ENCODE measurements around the gene MMEL1.
"Not testable (repeated sequence)": the region's sequence is repeated elsewhere in the genome, so short reads cannot be mapped to it uniquely, and the experiment has no call there.

The MMEL1 gene

GRCh38 chr1:2636733-2637132 is 3.9 kb upstream of the MMEL1 start:
- no peak overlapping the region for H3K27ac Mint-ChIP-seq
- peaks cover 6% of the 10 kb centered on the region for H3K9me3 Mint-ChIP-seq
- no peaks in the 10 kb centered on the region for H3K36me3 Mint-ChIP-seq
- H3K4me3 Mint-ChIP-seq: no peak overlapping the region
- peaks cover 15% of the 10 kb centered on the region for H3K4me1 Mint-ChIP-seq
- H3K27me3 Mint-ChIP-seq: peaks cover 19% of the 10 kb centered on the region
- ATAC-seq: no peak

GRCh38 chr1:2635361-2636010 is 2.7 kb upstream of the MMEL1 start:
- Mint-ChIP-seq H3K36me3 (no peaks in the 10 kb centered on the region), H3K27ac (no peak overlapping the region), H3K27me3 (peaks cover 26% of the 10 kb centered on the region), H3K9me3 (peaks cover 6% of the 10 kb centered on the region), H3K4me1 (peaks cover 15% of the 10 kb centered on the region), H3K4me3 (no peak overlapping the region)
- no peak for ATAC-seq

DNA sequence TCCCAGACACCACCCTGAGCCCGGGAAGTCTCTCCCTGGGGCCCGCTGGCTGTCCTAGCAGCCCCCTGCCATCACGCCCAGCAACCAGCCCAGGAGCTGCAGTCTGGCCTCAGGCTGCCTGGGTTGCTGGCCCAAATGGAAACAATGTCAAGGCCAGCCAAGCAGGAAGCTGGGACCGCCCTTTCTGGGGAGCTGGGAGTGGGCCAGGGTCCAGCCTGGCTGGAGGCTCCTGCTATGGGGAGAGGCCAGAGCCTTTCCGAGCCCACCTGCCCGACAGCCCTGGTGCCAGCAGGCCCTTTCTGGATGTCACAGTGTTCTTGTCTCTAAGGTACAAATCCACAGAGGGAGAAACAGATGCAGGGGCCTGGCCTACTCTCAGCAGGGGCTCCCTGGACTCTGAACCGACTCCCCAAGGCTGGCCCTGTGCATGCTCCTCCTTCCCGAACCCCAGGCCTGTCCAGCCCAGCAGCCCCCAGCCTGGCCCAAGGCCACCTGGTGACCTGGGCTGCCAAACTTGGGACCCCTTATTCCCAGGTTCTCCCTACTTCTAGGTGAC is 1.2 kb upstream of the MMEL1 start:
- Mint-ChIP-seq H3K4me3 (no peak overlapping the region), H3K27me3 (peaks cover 34% of the 10 kb centered on the region), H3K36me3 (no peaks in the 10 kb centered on the region)

GRCh38 chr1:2633366-2633935 is 635 bp upstream of the MMEL1 start:
- H3K4me3 Mint-ChIP-seq: no peak overlapping the region
- H3K36me3 Mint-ChIP-seq: no peaks in the 10 kb centered on the region
- no peak for ATAC-seq
- H3K4me1 Mint-ChIP-seq: no peaks in the 10 kb centered on the region
- H3K27ac Mint-ChIP-seq: no peak overlapping the region
- H3K9me3 Mint-ChIP-seq: peaks cover 6% of the 10 kb centered on the region
- peaks cover 36% of the 10 kb centered on the region for H3K27me3 Mint-ChIP-seq

More for the DNA sequence above, 1.2 kb upstream of the MMEL1 start:
- Mint-ChIP-seq H3K27ac (no peak overlapping the region), H3K9me3 (peaks cover 6% of the 10 kb centered on the region), H3K4me1 (peaks cover 2% of the 10 kb centered on the region)
- ATAC-seq: no peak

DNA sequence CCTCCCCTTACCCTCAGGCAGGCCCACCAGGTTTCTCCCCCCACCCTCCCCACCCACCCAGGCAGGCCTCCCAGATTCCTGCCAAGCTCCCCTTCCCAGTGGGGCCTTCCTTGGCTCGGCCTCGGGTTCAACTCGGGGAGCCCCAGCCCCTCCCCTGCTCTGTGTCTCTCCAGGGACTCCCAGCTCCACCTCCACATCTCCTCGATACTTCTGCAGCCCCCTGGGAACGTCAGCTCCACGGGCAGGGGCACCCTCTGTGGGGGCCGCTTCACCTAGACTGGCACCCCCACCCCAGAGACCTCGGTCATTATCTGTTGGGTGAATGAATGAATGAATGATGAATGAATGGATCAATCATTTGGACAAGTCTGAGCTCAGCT is 775 bp downstream of the MMEL1 start:
- Mint-ChIP-seq H3K27me3 (peaks cover 50% of the 10 kb centered on the region), H3K4me1 (no peaks in the 10 kb centered on the region), H3K9me3 (peaks cover 4% of the 10 kb centered on the region), H3K36me3 (no peaks in the 10 kb centered on the region), H3K27ac (no peak overlapping the region), H3K4me3 (no peak overlapping the region)
- no peak for ATAC-seq

GRCh38 chr1:2631136-2632050 is 1.4 kb downstream of the MMEL1 start:
- no peak for ATAC-seq
- no peaks in the 10 kb centered on the region for H3K9me3 Mint-ChIP-seq
- peaks cover 57% of the 10 kb centered on the region for H3K27me3 Mint-ChIP-seq
- H3K4me1 Mint-ChIP-seq: no peaks in the 10 kb centered on the region
- H3K27ac Mint-ChIP-seq: no peak overlapping the region
- no peak overlapping the region for H3K4me3 Mint-ChIP-seq
- no peaks in the 10 kb centered on the region for H3K36me3 Mint-ChIP-seq

- H3K36me3 Mint-ChIP-seq: no peaks in the 10 kb centered on the region
- H3K4me1 Mint-ChIP-seq: no peaks in the 10 kb centered on the region
- H3K27me3 Mint-ChIP-seq: peaks cover 64% of the 10 kb centered on the region
- H3K9me3 Mint-ChIP-seq: no peaks in the 10 kb centered on the region
- H3K4me3 Mint-ChIP-seq: no peak overlapping the region
- no peak for ATAC-seq
- no peak overlapping the region for H3K27ac Mint-ChIP-seq
These were observed 2.2 kb downstream of the MMEL1 start for GRCh38 chr1:2630498-2631135.

DNA sequence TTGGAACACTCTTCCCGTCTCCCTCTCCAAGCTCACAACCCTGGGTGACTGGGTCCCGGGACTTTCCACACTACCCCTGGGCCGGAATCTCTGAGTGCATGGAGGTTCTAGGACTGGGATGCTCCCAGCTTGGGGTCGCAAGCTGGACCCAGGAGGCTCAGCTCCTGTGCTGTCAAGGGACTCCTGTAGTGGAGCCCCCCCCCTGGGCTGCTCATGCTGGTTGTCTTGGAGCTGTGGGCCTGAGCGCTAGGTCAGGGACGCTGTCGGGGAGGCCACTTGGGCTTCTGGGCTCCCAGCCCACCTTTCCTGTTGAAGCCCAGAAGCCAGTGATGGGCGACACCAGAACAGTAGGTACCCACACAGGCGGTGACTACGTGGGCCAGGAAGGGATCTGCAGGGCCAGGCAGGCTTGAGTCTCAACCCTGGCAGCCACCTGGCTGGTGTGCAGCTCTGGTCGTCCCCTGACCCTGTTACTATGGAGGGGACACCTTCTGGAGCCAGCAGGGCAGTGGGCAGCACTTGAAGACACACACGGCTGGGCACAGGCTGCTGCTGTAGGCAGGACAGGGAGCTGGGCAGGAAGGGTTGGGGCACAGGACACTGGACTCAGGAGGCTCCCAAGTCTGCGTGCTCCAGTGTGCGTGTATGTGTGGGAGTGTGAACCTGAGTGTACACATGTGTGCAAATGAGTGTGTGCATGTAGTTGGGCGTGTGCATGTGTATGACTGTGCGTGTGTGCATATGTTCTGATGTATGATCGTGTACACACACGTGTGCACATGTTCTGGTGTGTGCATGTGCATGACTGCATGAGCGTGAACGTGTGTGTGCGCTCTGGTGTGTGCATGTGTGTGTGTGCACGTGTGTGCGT is 3.0 kb downstream of the MMEL1 start:
- Mint-ChIP-seq H3K4me3 (no peak overlapping the region), H3K4me1 (no peaks in the 10 kb centered on the region), H3K36me3 (no peaks in the 10 kb centered on the region), H3K27me3 (peaks cover 72% of the 10 kb centered on the region), H3K27ac (no peak overlapping the region), H3K9me3 (no peaks in the 10 kb centered on the region)
- no peak for ATAC-seq

GRCh38 chr1:2628933-2629626 is 3.7 kb downstream of the MMEL1 start:
- Mint-ChIP-seq H3K4me1 (no peaks in the 10 kb centered on the region), H3K27ac (no peak overlapping the region), H3K9me3 (no peaks in the 10 kb centered on the region), H3K36me3 (no peaks in the 10 kb centered on the region), H3K27me3 (peaks cover 80% of the 10 kb centered on the region), H3K4me3 (no peak overlapping the region)
- peak; percentile 42 for ATAC-seq

- Mint-ChIP-seq H3K4me1 (no peaks in the 10 kb centered on the region), H3K27me3 (peaks cover 82% of the 10 kb centered on the region), H3K27ac (no peak overlapping the region), H3K36me3 (no peaks in the 10 kb centered on the region), H3K4me3 (no peak overlapping the region), H3K9me3 (no peaks in the 10 kb centered on the region)
- ATAC-seq: peak; percentile 47
These were observed 4.5 kb downstream of the MMEL1 start for GRCh38 chr1:2628191-2628932.

DNA sequence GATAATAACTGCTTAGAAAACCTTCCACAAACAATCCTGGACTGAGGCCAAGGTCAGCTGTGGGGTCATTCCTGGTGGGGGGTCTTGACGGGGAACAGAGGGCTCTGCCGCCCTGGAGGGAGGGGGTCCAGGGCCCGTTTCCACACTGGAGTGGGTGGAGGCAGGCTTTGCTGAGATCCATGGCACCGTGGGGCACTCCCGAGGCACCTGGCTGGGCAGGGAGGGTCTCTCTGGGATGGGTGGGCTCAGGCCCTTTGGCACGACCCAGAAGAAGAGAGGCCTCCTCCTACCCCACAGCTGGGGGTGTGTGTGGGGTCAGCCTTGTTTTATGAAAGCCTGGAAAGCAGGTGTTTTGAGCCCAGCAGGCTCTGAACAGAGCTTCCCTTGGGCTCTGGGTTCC is 5.1 kb downstream of the MMEL1 start:
- Mint-ChIP-seq H3K4me1 (no peaks in the 10 kb centered on the region), H3K27ac (no peak overlapping the region), H3K36me3 (no peaks in the 10 kb centered on the region), H3K27me3 (peaks cover 78% of the 10 kb centered on the region), H3K4me3 (no peak overlapping the region), H3K9me3 (no peaks in the 10 kb centered on the region)
- ATAC-seq: no peak

GRCh38 chr1:2625748-2626147 is 7.1 kb downstream of the MMEL1 start:
- not testable (repeated sequence) for H3K36me3 Mint-ChIP-seq, ATAC-seq
- peaks cover 82% of the 10 kb centered on the region for H3K27me3 Mint-ChIP-seq

DNA sequence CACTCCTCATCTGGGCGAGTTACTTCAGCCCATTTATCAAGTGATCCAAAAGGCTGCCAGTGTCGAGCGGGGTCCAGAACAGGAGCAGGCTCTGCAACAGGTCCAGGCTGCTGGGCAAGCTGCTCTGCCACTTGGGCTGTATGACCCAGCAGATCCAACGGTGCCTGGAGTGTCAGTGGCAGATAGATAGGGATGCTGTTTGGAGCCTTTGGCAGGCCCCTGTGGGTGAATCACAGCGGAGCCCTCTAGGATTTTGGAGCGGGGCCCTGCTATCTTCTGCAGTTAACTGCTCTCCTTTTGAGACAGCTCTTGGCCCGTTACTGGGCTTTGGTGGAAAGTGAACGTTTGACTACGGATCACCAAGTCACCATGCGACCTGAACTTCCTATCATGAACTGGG is 7.5 kb downstream of the MMEL1 start:
- Mint-ChIP-seq H3K27me3 (peaks cover 86% of the 10 kb centered on the region), H3K4me3 (no peak overlapping the region), H3K36me3 (no peaks in the 10 kb centered on the region), H3K4me1 (no peaks in the 10 kb centered on the region), H3K9me3 (no peaks in the 10 kb centered on the region), H3K27ac (no peak overlapping the region)
- ATAC-seq: no peak

More at GRCh38 chr1:2625748-2626147, 7.1 kb downstream of the MMEL1 start:
- not testable (repeated sequence) for H3K27ac Mint-ChIP-seq, H3K4me3 Mint-ChIP-seq, H3K9me3 Mint-ChIP-seq, H3K4me1 Mint-ChIP-seq
